Limb (tissue), 2 donors: ENCODE data around the gene DLG4.

ENCODE experiments used
- DNase-seq, 2 donors: peaks; one replicate each; pipeline ENCODE4 v3.0.0-alpha.2; 2016; ENCODE audit errors: extremely low spot score in 2 of 2

DLG4 gene

GRCh38 chr17:7215652-7216180, 3.9 kb downstream of the DLG4 start:
- DNase-seq = peak; percentile 43 to 68

- DNase-seq = no peak
These were observed 4.4 kb downstream of the DLG4 start for GRCh38 chr17:7215136-7215638.

GRCh38 chr17:7214300-7215135, 5.1 kb downstream of the DLG4 start:
- DNase-seq = peak; percentile 98 to 100

GRCh38 chr17:7213895-7214299, 5.7 kb downstream of the DLG4 start:
- DNase-seq = peak; percentile 91 to 94

- peak in 1 of 2 donors; percentile 74 for DNase-seq
These were observed 8.0 kb downstream of the DLG4 start for GRCh38 chr17:7211491-7212273.

- DNase-seq = no peak
These were observed 10.7 kb downstream of the DLG4 start for GRCh38 chr17:7208754-7209460.

- no peak for DNase-seq
These were observed 11.5 kb downstream of the DLG4 start for GRCh38 chr17:7208027-7208571.

- no peak for DNase-seq
These were observed 12.3 kb downstream of the DLG4 start for GRCh38 chr17:7207120-7208001.

GRCh38 chr17:7205561-7205960, 14.1 kb downstream of the DLG4 start:
- no peak for DNase-seq

- peak; percentile 91 to 94 for DNase-seq
These were observed 14.7 kb downstream of the DLG4 start for GRCh38 chr17:7204828-7205461.

- DNase-seq = peak in 1 of 2 donors; percentile 66
These were observed 15.3 kb downstream of the DLG4 start for GRCh38 chr17:7204336-7204735.

- no peak for DNase-seq
These were observed 16.2 kb downstream of the DLG4 start for GRCh38 chr17:7203391-7203790.

GRCh38 chr17:7196651-7197401, 22.8 kb downstream of the DLG4 start:
- DNase-seq = no peak

- no peak for DNase-seq
These were observed 23.7 kb downstream of the DLG4 start for GRCh38 chr17:7195971-7196370.

GRCh38 chr17:7192271-7192937, 27.2 kb downstream of the DLG4 start:
- peak in 1 of 2 donors; percentile 30 for DNase-seq

GRCh38 chr17:7191571-7192270, 27.9 kb downstream of the DLG4 start:
- DNase-seq = peak in 1 of 2 donors; percentile 75

GRCh38 chr17:7191069-7191468, 28.6 kb downstream of the DLG4 start:
- DNase-seq = no peak
